ENCODE results near the gene GEMIN8.

DNA sequence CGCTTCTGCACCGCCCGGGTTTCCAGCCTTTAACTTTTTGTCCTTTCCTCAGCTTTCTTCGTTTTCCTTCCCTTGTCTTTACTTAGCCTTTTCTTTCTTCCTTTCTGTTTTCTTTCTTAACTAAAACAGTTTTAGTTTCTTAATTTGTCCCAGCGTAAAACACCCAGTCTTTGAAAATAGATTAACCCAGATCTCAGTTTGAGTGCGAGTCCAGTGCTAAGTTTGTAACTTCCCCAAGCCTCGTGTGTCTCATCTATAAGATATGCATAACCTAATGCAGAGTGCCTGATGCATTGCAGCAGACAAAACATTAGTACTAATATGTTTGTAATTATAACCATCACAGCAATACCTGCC, 460 bp upstream of the GEMIN8 start:
- TF ChIP-seq POLR2AphosphoS5 (IDR thresholded peaks at IDR 0.05) (no peak), RAD21 (conservative IDR thresholded peaks at IDR 0.05) (no peak), TAF1 (IDR thresholded peaks at IDR 0.05; ENCODE audit: low read depth) (no peak)
- TF ChIP-seq, protein P1, sequence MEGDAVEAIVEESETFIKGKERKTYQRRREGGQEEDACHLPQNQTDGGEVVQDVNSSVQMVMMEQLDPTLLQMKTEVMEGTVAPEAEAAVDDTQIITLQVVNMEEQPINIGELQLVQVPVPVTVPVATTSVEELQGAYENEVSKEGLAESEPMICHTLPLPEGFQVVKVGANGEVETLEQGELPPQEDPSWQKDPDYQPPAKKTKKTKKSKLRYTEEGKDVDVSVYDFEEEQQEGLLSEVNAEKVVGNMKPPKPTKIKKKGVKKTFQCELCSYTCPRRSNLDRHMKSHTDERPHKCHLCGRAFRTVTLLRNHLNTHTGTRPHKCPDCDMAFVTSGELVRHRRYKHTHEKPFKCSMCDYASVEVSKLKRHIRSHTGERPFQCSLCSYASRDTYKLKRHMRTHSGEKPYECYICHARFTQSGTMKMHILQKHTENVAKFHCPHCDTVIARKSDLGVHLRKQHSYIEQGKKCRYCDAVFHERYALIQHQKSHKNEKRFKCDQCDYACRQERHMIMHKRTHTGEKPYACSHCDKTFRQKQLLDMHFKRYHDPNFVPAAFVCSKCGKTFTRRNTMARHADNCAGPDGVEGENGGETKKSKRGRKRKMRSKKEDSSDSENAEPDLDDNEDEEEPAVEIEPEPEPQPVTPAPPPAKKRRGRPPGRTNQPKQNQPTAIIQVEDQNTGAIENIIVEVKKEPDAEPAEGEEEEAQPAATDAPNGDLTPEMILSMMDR (IDR thresholded peaks at IDR 0.05; ENCODE audit: poor library complexity, severe bottlenecking) = no peak
